Endometrial microvascular endothelial cells (primary cell): ENCODE results near the gene ZSCAN22. TPM values are rescaled to one million over a fixed set of nuclear protein-coding genes. Genes with fewer than 3 reads are reported as not detected.
"Not testable (repeated sequence)": the region's sequence is repeated elsewhere in the genome, so short reads cannot be mapped to it uniquely, and the experiment has no call there.

Experiments
- in situ Hi-C: cut with HindIII; loops from 2 replicates; pipeline ENCODE4 v1.10.0; 2017; ENCODE audit warnings: low sequenced_read_pairs, low pct_unique_long_range_greater_than_20kb; ENCODE audit errors: inconsistent ontology term
- total RNA-seq: library from RNA; depleted of rRNA; stranded (reverse); fragments of >200 nt; gene quantifications from one replicate; pipeline ENCODE4 v1.2.3, GENCODE V29; 2015; ENCODE audit errors: inconsistent ontology term

The ZSCAN22 gene
- 1.3 TPM for total RNA-seq

DNA sequence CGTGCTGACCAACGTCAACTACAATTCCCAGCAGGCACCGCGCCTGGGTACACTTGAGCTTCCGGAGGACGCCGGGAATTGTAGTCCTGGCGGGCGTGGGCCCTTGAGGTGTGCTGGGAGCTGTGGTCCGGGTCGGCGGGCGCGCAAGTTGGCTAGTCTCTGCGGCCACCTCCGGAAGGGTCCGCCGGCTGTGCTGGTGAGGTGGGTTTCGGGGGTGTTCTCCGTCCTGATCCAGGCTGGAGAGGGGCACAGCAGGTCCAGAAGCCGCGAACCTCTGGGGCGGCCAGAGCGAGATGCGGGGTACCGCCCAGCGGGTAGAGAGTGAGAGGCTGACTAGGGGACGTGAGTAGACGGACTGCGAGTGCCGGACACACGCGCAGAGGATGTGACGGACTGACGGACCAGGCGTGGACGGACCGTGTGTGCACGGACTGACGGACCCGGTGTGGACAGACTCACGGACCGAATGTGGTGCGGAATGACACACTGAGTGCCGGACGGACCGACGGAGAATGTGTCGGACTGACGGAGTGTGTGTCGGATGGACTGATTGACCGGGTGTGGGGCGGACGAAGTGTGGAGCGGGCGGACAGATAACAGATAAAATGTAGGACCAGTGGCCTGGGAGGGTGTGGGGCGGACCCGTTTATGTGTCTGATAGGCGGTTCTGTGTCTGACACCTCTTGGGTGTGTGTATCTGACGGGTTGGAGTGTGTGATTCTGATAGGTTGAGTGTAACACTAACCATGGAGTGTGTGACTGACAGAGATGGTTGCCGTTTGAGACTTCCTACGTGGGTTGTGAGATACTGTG is at the start of gene ZSCAN22:
Gene ZSCAN22, plus strand, starts transcription at position 81 of the 813 bp plus-strand sequence. CDS start 7,809 bp downstream, outside the sequence.
- in situ Hi-C loops = no loop called here

DNA sequence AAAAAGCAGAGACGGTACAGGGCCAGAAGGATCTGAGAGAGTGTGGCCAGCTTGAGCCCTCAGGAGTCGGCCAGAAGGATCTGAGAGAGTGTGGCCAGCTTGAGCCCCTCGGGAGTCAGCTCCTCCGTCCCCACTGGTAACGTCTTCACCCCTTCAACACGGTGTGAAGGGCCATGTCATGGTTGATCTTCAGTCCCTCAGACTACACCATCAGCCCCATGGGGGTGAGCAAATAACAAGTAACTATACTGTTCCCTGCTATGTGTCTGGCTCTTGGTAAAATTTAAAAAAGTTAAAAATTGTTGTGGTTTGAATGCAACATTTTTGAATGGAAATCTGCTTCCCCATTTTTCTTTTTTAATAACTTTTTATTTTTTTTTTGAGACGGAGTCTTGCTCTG is 49.6 kb upstream of the ZSCAN22 start:
- in situ Hi-C loops = loop anchor here (10.0 kb wide), 1 partner anchor 52 kb away; the partner anchor contains the start of gene ZNF544

DNA sequence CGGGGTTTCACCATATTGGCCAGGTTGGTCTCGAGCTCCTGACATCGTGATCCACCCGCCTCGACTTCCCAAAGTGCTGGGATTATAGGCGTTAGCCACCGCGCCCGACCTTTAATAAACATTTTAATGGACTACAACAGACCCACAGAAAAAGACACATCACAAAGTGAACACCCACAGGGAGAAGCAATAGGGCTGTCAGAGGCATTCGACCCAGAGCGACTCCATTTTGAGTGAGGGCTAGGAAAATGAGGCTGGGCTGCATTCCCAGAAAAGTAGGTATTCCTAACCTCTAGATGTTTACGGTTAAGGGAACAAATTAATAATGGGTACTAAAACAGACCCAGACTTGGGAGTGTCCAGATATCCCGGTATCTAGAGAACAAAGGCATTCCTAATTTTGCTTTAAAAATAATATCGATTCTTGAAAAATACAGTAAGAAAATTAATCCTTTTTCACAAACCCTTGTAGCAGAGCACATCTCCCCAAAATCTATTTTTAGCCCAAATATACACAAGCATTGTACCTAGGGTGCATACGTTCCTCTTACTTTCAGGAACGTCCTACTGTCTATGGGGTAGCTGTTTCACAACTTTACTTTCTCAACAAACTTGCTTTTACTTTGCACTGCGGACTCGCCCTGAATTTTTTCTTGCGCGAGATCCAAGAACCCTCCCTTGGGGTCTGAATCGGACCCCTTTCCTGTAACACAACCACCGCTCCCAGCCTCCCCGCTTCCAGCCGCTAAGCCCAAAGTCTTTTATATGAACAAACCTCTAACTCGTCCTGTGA is 48.9 kb upstream of the ZSCAN22 start:
- in situ Hi-C loops = loop anchor here (10.0 kb wide), 1 partner anchor 53 kb away; the partner anchor contains the start of gene ZNF544

DNA sequence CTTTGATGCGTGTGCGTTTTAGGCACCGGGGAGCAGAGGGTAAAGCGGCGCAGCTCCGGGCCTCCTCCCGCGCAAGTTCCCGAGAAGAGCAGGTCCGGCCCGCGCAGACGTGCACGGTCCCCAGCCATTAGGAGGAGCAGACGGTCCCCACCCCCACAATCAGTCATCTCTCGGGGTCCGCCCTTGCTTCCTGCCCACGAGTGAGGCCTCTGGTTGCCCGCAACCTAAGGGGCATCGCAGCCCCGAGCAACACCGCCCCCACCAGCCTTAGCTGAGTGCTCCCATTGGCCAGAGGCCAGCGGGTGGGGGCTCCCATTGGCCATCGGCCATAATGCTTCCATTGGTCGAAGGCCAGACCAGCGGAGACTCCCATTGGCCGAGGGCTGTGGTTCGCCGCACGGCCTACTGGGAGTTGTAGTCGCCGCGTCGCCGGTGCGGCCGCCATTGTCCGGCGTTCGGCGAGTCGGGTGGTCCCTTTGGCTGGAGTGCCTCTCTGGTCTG is 48.2 kb upstream of the ZSCAN22 start, which contains the start of gene ZNF8:
Gene ZNF8, plus strand, starts transcription at position 415 of the 501 bp plus-strand sequence. CDS start 127 bp downstream, outside the sequence.
- in situ Hi-C loops = loop anchor here (10.0 kb wide), 1 partner anchor 54 kb away; the partner anchor contains the start of gene ZNF544

DNA sequence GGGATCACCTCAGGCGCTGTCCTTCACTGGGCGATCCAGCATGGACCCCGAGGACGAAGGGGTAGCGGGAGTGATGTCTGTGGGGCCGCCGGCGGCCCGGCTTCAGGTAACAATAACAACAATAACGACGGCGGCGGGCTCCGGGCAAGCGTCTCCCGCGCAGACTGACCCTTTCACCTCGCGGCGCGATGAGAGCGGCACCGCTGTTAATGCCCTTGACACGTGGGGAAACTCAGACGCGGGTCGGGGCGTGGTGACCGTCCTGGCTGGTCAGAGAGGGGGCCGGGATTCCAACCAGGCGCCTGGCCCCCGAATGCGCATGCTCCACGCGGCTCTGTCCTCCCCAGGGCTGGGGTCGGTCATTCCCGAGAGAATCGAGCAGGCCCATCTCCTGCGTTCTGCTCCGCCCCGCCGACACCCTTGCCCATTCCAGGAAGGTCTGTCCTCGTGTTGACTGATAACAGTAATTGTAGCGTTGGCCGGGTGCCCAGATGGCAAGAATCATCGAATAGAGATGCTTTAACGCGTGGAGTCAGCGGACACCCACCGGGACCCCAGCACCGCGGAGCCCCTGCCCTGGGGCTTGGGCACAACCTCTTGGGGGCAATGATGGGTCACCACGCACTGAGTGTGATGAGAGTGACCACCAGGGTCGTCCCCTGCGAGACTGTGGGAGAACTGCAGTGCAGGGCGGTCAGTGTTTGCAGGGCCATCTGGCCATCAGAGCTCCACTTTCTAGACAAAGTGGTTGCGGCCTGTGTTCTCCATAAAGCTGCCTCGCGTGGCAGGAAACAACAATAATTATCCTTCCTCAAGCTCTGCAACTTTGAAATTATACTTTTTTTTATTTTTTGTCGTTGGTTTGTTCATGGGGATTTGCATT is 47.5 kb upstream of the ZSCAN22 start:
- in situ Hi-C loops = loop anchor here (10.0 kb wide), 1 partner anchor 54 kb away; the partner anchor contains the start of gene ZNF544

DNA sequence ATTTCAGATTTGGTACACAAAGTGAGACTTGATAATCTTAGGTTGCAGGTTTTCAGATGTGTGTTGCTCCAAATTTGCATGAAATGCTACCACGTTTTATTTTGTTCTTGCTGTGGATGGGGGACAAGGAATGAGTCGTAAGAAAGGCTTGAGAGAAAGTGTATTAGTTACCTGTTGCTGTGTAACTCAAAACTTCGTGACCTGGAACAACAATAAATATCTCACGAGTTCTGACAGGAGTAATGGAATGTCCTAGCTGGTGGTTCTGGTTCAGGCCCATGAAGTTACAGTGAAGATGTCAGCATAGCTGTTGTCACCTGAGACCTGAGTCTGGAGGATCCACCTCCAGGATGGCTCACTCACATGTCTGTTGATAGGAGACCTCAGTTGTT is 46.9 kb upstream of the ZSCAN22 start:
- in situ Hi-C loops = loop anchor here (10.0 kb wide), 1 partner anchor 55 kb away; the partner anchor contains the start of gene ZNF544

DNA sequence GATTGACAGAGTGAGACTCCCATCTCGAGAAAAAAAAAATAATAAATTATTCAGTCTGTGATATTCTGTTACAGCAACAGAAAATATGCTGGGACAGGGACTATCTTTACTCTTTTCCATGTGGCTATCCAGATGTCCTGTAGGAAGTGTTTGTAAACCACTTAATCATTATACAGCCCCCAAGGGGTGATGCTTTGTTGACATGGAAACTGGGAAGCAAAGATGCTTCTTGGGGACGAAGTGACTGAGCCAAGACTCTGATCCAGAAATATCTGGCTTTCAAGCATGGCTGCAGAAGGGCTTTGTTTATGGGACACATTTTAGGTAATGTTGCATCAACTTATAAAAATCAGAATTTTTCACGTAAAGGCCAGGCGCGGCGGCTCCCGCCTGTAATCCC is 42.6 kb upstream of the ZSCAN22 start:
- in situ Hi-C loops = no loop called here

DNA sequence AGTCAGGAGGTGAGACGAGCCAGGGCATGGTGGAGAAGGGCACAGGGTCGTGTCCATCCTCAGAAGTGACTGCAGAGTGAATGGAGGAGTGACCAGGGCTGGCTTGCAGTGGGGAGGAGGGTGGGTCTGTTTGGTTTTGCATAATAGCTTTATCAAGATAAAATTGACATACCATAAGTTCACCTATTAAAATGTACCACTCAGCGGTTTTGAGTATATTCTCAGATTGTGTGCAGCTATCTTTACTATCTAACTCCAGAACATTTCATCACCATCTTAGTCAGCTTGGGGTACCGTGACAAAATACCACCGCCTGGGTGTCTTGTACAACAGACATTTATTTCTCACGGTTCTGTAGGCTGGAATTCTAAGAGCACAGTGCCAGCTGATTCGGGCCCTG is 34.9 kb upstream of the ZSCAN22 start:
- in situ Hi-C loops = no loop called here

DNA sequence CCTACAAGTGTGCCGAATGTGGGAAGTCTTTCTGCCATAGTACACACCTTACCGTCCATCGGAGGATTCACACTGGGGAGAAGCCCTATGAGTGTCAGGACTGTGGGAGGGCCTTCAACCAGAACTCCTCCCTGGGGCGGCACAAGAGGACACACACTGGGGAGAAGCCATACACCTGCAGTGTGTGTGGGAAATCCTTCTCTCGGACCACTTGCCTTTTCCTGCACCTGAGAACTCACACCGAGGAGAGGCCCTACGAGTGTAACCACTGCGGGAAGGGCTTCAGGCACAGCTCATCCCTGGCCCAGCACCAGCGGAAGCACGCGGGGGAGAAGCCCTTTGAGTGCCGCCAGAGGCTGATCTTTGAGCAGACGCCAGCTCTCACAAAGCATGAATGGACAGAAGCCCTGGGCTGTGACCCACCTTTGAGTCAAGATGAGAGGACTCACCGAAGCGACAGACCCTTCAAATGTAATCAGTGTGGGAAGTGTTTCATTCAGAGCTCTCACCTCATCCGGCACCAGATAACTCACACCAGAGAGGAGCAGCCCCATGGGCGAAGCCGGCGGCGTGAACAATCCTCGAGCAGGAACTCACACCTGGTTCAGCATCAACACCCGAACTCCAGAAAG is 31.9 kb upstream of the ZSCAN22 start:
- in situ Hi-C loops = no loop called here

DNA sequence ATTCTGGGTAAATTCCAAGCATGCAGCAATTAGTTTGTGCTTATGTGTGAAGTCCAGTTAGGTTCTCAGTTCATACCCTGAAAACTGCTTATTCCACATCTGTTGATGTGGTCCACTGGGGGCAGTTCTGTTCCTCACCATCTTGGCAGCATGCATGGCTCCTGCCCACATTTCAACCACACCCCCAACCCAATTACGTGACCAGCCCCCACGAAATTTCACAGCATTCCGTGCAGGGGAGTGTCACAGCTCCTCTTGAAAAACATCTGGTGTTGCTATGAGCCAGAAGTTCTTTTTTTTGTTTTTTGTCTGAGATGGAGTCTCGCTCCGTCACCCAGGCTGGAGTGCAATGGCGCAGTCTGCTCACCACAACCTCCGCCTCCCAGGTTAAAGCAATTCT is 30.7 kb upstream of the ZSCAN22 start:
- in situ Hi-C loops = no loop called here

DNA sequence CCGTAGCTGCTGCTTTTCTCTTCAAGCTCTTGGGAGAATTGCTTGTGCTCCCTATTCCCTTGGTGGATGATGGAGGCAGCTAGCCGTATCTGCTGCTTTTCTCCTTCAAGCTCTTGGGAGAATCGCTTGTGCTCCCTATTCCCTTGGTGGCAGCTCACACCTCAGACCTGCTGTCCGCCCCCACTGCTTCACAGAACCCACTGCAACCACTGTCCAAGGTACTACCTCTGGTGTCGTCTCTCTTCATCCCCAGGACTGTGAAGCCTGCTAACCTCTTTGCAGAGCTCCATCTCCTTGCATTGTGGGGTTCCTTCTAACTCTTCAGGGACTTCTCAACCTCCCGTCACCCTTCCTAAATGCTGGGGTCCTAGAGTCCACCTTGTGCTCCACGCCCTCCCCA is 26.2 kb upstream of the ZSCAN22 start:
- in situ Hi-C loops = no loop called here

DNA sequence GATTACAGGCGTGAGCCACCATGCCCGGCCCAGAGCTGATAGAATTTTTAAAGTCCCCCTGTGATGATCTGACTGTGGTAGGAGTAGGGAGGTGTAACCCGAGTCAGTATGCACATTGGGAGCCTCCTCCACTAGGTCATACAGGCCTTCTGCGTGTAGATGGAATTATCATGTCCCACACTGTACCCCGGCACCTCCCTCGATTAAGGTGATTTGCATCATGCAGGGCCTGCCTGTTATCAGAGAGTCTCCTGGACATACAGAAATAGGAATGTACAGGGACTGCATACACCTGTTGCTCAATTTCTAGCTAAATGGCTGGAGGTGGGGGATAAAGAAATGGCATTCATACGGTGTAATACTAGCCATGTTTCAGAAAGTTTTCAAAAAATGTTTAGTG is 22.5 kb upstream of the ZSCAN22 start:
- in situ Hi-C loops = no loop called here

DNA sequence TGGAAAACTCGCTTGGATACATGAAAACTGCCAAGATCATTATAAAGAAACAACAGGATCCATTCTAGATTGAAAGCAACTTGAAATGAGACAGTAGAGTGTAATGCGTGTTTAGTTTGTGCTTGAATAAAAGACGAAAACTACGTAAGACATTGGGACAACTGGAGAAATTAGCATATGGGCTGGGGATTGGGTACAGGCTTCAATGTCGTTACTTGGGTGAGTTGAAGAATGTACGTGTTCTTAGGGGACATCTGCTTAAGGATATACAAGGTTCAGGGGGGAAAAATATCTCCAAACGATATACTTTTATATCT is 22.1 kb upstream of the ZSCAN22 start:
- in situ Hi-C loops = no loop called here

DNA sequence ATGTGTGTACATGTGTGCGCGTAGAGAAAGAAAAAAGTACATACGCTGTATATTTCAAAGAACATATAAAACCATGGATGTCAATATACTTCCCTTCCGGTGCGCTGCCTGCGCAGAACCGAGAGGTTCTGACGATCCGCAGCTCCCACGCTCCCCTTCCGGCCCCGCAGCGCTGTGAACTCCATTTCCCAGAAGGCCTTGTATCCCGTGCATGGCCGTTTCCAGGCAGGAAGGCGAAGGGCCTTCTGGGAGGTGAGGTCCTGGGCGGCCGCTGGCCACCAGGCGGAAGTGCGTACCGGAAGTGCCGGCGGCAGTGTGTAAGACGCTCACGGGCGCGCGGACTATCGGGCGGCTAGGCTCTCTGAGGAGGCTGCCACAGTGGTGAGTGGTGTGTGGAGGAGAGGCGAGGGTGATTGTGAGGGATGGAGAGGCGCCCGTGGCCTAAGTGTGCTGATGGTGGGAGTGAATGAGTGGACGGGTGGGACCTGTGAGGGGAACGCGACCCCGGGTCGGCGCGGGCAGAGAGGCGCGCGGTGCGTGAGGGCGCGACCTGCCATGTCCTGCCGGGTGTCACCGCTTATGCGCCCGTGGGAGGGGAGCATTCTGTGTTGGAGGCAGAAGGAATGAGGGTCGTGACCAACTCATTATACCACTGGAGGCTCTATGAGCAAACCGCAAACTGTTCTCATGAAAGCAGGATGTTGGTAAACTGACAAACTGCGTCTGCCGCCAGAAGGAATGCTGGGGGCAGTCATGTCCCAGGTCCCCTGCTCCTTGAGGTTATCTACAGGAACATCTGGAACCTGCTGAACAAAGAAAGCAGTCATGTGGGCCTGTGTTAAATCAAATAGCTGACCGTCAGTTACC is 21.5 kb upstream of the ZSCAN22 start, which contains the start of gene ERVK3-1:
Gene ERVK3-1, plus strand, starts transcription at position 313 of the 867 bp plus-strand sequence. CDS start 6,792 bp downstream, outside the sequence.
- in situ Hi-C loops = no loop called here

DNA sequence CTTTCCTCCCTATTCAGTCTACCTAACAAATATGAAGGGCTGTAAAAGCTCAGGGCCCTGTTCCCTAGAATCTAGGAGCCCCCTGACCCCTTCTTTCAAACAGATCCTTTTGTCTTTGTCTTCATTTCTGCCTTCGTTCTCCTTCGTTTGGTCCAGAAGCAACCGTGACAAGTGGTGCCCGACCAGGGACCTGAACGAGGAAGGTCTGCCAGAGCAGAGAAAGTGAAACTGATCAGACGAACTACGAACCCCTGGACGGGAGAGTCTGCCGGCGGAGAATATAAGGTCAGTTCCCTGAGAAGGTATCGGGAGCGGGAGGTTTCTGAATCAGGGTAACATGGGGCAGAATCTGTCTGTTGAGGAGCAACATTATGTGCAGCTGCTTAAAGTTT is 20.9 kb upstream of the ZSCAN22 start:
- in situ Hi-C loops = no loop called here

DNA sequence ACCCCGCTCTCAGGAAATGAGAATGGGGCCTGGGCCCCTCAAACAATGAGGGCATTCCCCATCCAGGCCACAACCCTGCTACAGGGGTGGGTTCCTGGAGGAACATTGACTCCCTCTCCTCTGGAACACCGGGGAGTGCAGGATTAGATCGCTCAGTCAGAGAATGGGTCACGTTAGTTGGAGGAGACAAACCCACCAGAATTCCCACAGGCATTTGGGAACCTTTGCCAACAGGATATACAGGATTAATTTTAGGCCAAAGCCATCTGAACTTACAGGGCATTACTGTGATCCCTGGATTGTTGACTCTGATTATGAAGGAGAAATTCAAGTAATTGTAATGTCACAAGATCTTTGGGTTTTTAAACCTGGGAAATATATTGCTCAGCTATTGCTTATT is 19.1 kb upstream of the ZSCAN22 start:
- in situ Hi-C loops = no loop called here

DNA sequence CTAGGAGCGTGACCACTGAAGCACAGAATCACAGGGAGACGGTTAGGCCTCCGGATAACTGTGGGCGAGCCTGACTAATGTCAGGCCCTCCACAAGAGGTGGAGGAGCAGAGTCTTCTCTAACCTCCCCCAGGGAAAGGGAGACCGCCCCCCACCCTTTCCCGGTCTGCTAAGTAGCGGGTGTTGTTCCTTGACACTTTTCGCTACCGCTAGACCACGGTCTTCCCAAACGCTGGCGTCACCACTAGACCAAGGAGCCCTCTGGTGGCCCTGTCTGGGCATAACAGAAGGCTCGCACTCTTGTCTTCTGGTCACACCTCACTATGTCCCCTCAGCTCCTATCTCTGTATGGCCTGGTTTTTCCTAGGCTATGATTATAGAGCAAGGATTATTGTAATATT is 16.1 kb upstream of the ZSCAN22 start:
- in situ Hi-C loops = not testable (repeated sequence)
